HCT116 (cell line): ENCODE data around the gene GPX4. TPM values are rescaled to one million over a fixed set of nuclear protein-coding genes. Genes with fewer than 3 reads are reported as not detected.

ENCODE experiments used
- ATAC-seq: fragments of 200-7000 bp; cut with Tn5 transposase; 2 replicates; pipeline ENCODE4 v1.9.1; 2020; ENCODE audit warnings: mild to moderate bottlenecking, moderate library complexity
- BruUV-seq: library from RNA; stranded (reverse); fragments of 400-500 nt; replicated peaks from 2 replicates; lab custom pipeline; 2021; lab: Mats Ljungman, UMichigan
- CTCF ChIA-PET: fragments of 300-600 bp; sonication (Branson Sonifier 250); formaldehyde crosslinking; loops from one replicate; lab custom pipeline; 2021; ENCODE audit warnings: antibody characterized with exemption; lab: Charles Lee
- POLR2A ChIA-PET: fragments of 300-600, 350-600 bp; sonication (Branson Sonifier 250); formaldehyde crosslinking; loops from one replicate; lab custom pipeline; 2021; ENCODE audit warnings: antibody characterized with exemption; lab: Charles Lee
- RAD21 ChIA-PET, 2 experiments: fragments of 300-600 bp; sonication (Branson Sonifier 250); formaldehyde crosslinking; loops; one replicate each; lab custom pipeline; 2023; ENCODE audit warnings: low total read pairs in 2 of 2; ENCODE audit not compliant: uncharacterized antibody in 2 of 2, unreplicated experiment in 2 of 2, low non-redundant PET in 1 of 2; lab: Charles Lee
- DNase-seq: peaks from one replicate; pipeline ENCODE4 v3.0.0-alpha.2; 2010; ENCODE audit warnings: low read depth, low spot score
- H2AFZ ChIP-seq: fragments of 200-600 bp; shearing (Covaris generic), sonication (generic); 2 replicates; pipeline ENCODE4 v1.6.1; 2017; ENCODE audit warnings: low read depth, mixed run types, mixed read lengths, antibody characterized with exemption, low read length; ENCODE audit not compliant: poor library complexity, severe bottlenecking
- H3K27ac ChIP-seq: 2 replicates; pipeline ENCODE4 v1.5.1; 2012; ENCODE audit warnings: low read depth, low read length
- H3K27me3 ChIP-seq: fragments of 200-600 bp; sonication (generic); 2 replicates; pipeline ENCODE4 v1.6.1; 2016; ENCODE audit warnings: mixed run types, low read length, mixed read lengths; ENCODE audit not compliant: insufficient read depth
- H3K36me3 ChIP-seq, 2 experiments: fragments of 200-500 bp in 1 of 2; fragments of 200-600 bp in 1 of 2; sonication (Bioruptor generic) in 1 of 2; sonication (generic) in 1 of 2; 2 replicates each; pipeline versions ENCODE4 v1.5.1 to v1.6.1; 2014 to 2016; ENCODE audit warnings: low read length in 2 of 2, inconsistent platforms in 1 of 2, mixed read lengths in 1 of 2, mixed run types in 1 of 2; ENCODE audit not compliant: insufficient read depth in 2 of 2, control insufficient read depth in 1 of 2
- H3K4me1 ChIP-seq, 2 experiments: fragments of 200-600 bp in 1 of 2; sonication (generic) in 1 of 2; 2 replicates each; pipeline versions ENCODE4 v1.5.1 to v1.6.1; 2012 to 2017; ENCODE audit warnings: low read length in 2 of 2, inconsistent platforms in 1 of 2, mild to moderate bottlenecking in 1 of 2, mixed read lengths in 1 of 2, mixed run types in 1 of 2, moderate library complexity in 1 of 2; ENCODE audit not compliant: insufficient read depth in 2 of 2, control insufficient read depth in 1 of 2
- H3K4me2 ChIP-seq: fragments of 200-600 bp; sonication (generic); 2 replicates; pipeline ENCODE4 v1.6.1; 2017; ENCODE audit warnings: mixed run types, low read length, mixed read lengths
- H3K4me3 ChIP-seq, 2 experiments: fragments of 200-600 bp in 1 of 2; sonication (generic) in 1 of 2; replicated peaks in 1 of 2; 2 replicates each; pipeline ENCODE4 v1.5.1; 2011 to 2016; ENCODE audit warnings: low read length in 2 of 2, control low read depth in 1 of 2, low read depth in 1 of 2, mild to moderate bottlenecking in 1 of 2, mixed read lengths in 1 of 2, mixed run types in 1 of 2
- H3K79me2 ChIP-seq: fragments of 200-600 bp; sonication (generic); 2 replicates; pipeline ENCODE4 v1.6.1; 2017; ENCODE audit warnings: mild to moderate bottlenecking, mixed run types, low read length, moderate library complexity, mixed read lengths; ENCODE audit not compliant: insufficient read depth
- H3K9ac ChIP-seq: fragments of 200-600 bp; sonication (generic); 2 replicates; pipeline ENCODE4 v1.6.1; 2016; ENCODE audit warnings: low read length, mixed read lengths
- H3K9me2 ChIP-seq: fragments of 200-600 bp; sonication (generic), shearing (Covaris generic); 2 replicates; pipeline ENCODE4 v1.6.1; 2017; ENCODE audit warnings: mixed run types, mild to moderate bottlenecking, moderate library complexity; ENCODE audit not compliant: insufficient read depth
- H3K9me3 ChIP-seq, 2 experiments: fragments of 200-500 bp in 1 of 2; fragments of 200-600 bp in 1 of 2; sonication (Bioruptor generic) in 1 of 2; sonication (generic) in 1 of 2; 2 replicates each; pipeline ENCODE4 v1.6.1; 2014 to 2017; ENCODE audit warnings: low read length in 2 of 2, mixed read lengths in 2 of 2, inconsistent platforms in 1 of 2, low read depth in 1 of 2, mild to moderate bottlenecking in 1 of 2, mixed run types in 1 of 2, moderate library complexity in 1 of 2; ENCODE audit not compliant: control insufficient read depth in 1 of 2, insufficient read depth in 1 of 2
- H4K20me1 ChIP-seq: fragments of 200-600 bp; sonication (generic), shearing (Covaris generic); 2 replicates; pipeline ENCODE4 v1.6.1; 2017; ENCODE audit warnings: mixed run types, mild to moderate bottlenecking, moderate library complexity; ENCODE audit not compliant: insufficient read depth
- CEBPB ChIP-seq: IDR thresholded peaks from 2 replicates; pipeline ENCODE4 v1.6.1; 2012; ENCODE audit warnings: low read depth
- EZH2 ChIP-seq: fragments of 200-600 bp; sonication (generic); IDR thresholded peaks from 2 replicates; pipeline ENCODE4 v1.6.1; 2017; ENCODE audit warnings: antibody characterized with exemption, mixed run types
- FOSL1 ChIP-seq: IDR thresholded peaks from 2 replicates; pipeline ENCODE4 v1.6.1; 2012; ENCODE audit warnings: low read depth
- MAX ChIP-seq: IDR thresholded peaks from 2 replicates; pipeline ENCODE4 v1.6.1; 2012
- POLR2A ChIP-seq: IDR thresholded peaks from 2 replicates; pipeline ENCODE4 v1.7.0; 2011; ENCODE audit warnings: borderline replicate concordance; ENCODE audit not compliant: insufficient read depth, insufficient read length; ENCODE audit errors: extremely low read depth
- TCF7L2 ChIP-seq: IDR thresholded peaks from 2 replicates; pipeline ENCODE4 v1.7.0; 2011; ENCODE audit warnings: borderline replicate concordance, inconsistent platforms; ENCODE audit not compliant: insufficient read depth, insufficient read length; ENCODE audit errors: extremely low read depth
- ZFX ChIP-seq: fragments of 450-650 bp; IDR thresholded peaks from 2 replicates; pipeline ENCODE4 v1.6.1; 2017
- intact Hi-C: fragments of 100-400 bp; cut with micrococcal nuclease; formaldehyde crosslinking; loops from 2 replicates; pipeline ENCODE4 v1.10.0; 2022
- total RNA-seq: library from RNA; stranded (reverse); gene quantifications from one replicate; pipeline ENCODE4 v1.2.1, GENCODE V29; 2021; ENCODE audit not compliant: unreplicated experiment
- TF ChIP-seq, protein P1 (sequence below): IDR thresholded peaks from 2 replicates; pipeline ENCODE4 v1.6.1; 2012
- TF ChIP-seq, protein P2 (sequence below): IDR thresholded peaks from 2 replicates; pipeline ENCODE4 v1.6.1; 2012; ENCODE audit warnings: low read depth

GPX4 gene
- total RNA-seq, 1 experiment from 2014 or later = 481 TPM

- TSS peak; percentile 28 for BruUV-seq
- Histone ChIP-seq H3K79me2 (0 out of 2 replicates have a peak, but pooled peaks cover 4% of the 10 kb centered on the region), H3K4me1 (peaks cover 0 to 8% of the 10 kb centered on the region in 2 experiments; a peak in 2 of 4 replicates), H4K20me1 (no peaks in the 10 kb centered on the region), H3K27ac (no peak overlapping the region), H3K9ac (no peak overlapping the region), H3K27me3 (no peaks in the 10 kb centered on the region), H3K9me3 (no peaks in the 10 kb centered on the region), H3K9me2 (no peaks in the 10 kb centered on the region), H3K36me3 (peaks cover 15 to 48% of the 10 kb centered on the region in 2 experiments; a peak in 3 of 4 replicates), H3K4me3 (no peak overlapping the region), H2AFZ (no peak overlapping the region), H3K4me2 (no peak overlapping the region)
- ChIA-PET CTCF (no interaction called here), RAD21 (no interaction called here), POLR2A (no interaction called here)
- ATAC-seq (no peak), DNase-seq (no peak)
- TF ChIP-seq CEBPB = no peak
- TF ChIP-seq, protein P1, sequence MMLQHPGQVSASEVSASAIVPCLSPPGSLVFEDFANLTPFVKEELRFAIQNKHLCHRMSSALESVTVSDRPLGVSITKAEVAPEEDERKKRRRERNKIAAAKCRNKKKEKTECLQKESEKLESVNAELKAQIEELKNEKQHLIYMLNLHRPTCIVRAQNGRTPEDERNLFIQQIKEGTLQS = no peak
- TF ChIP-seq MAX = no peak
- TF ChIP-seq ZFX = no peak
- no peak for TF ChIP-seq TCF7L2
- TF ChIP-seq, protein P2, sequence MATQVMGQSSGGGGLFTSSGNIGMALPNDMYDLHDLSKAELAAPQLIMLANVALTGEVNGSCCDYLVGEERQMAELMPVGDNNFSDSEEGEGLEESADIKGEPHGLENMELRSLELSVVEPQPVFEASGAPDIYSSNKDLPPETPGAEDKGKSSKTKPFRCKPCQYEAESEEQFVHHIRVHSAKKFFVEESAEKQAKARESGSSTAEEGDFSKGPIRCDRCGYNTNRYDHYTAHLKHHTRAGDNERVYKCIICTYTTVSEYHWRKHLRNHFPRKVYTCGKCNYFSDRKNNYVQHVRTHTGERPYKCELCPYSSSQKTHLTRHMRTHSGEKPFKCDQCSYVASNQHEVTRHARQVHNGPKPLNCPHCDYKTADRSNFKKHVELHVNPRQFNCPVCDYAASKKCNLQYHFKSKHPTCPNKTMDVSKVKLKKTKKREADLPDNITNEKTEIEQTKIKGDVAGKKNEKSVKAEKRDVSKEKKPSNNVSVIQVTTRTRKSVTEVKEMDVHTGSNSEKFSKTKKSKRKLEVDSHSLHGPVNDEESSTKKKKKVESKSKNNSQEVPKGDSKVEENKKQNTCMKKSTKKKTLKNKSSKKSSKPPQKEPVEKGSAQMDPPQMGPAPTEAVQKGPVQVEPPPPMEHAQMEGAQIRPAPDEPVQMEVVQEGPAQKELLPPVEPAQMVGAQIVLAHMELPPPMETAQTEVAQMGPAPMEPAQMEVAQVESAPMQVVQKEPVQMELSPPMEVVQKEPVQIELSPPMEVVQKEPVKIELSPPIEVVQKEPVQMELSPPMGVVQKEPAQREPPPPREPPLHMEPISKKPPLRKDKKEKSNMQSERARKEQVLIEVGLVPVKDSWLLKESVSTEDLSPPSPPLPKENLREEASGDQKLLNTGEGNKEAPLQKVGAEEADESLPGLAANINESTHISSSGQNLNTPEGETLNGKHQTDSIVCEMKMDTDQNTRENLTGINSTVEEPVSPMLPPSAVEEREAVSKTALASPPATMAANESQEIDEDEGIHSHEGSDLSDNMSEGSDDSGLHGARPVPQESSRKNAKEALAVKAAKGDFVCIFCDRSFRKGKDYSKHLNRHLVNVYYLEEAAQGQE = no peak
- TF ChIP-seq EZH2 = no peak
- no peak for TF ChIP-seq POLR2A
- TF ChIP-seq FOSL1 = no peak
- intact Hi-C loops = no loop called here
Observed at GRCh38 chr19:1121395-1121794, 17.6 kb downstream of the GPX4 start.
